ENCODE data around the gene SPATS2L. TPM values are rescaled to one million over a fixed set of nuclear protein-coding genes. Genes with fewer than 3 reads are reported as not detected.

Gene SPATS2L
- total and polyA plus RNA-seq, 8 donors, result 36.8 to 245 (median 80.7) TPM

DNA sequence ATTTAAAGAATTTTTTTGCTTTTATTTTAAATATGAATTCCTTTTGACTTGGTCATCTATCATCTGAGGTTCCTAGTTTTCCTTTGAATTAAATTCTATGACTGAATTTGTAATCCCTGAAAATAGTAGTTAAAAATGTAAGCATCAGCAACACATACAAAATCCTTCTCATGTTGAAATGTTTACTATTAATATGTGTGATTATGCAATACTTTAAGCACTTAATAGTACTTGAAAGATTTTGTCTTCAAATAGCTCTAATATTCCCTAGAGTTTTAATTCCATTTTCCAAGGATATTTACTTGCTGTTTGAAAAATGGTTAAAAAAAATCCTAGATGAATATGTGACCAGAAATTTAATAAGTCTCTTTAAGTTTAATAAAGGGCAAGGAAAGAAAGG is 26.6 kb upstream of the SPATS2L start:
- Histone ChIP-seq H3K4me1 (no peaks in the 10 kb centered on the region), H3K9me3 (no peaks in the 10 kb centered on the region), H3K27ac (no peak overlapping the region), H3K36me3 (no peaks in the 10 kb centered on the region), H3K27me3 (no peaks in the 10 kb centered on the region), H3K4me3 (no peak overlapping the region)
- TF ChIP-seq, protein P1, sequence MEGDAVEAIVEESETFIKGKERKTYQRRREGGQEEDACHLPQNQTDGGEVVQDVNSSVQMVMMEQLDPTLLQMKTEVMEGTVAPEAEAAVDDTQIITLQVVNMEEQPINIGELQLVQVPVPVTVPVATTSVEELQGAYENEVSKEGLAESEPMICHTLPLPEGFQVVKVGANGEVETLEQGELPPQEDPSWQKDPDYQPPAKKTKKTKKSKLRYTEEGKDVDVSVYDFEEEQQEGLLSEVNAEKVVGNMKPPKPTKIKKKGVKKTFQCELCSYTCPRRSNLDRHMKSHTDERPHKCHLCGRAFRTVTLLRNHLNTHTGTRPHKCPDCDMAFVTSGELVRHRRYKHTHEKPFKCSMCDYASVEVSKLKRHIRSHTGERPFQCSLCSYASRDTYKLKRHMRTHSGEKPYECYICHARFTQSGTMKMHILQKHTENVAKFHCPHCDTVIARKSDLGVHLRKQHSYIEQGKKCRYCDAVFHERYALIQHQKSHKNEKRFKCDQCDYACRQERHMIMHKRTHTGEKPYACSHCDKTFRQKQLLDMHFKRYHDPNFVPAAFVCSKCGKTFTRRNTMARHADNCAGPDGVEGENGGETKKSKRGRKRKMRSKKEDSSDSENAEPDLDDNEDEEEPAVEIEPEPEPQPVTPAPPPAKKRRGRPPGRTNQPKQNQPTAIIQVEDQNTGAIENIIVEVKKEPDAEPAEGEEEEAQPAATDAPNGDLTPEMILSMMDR (IDR thresholded peaks at IDR 0.05), result no peak
- TF ChIP-seq POLR2AphosphoS5 (IDR thresholded peaks at IDR 0.05), result no peak
- no peak for TF ChIP-seq EP300 (IDR thresholded peaks at IDR 0.05)
- no peak for TF ChIP-seq POLR2A (IDR thresholded peaks at IDR 0.05)
- intact Hi-C loops (cut with DNase I; ENCODE audit: low total_unique reads), result no loop called here
- no peak for DNase-seq

DNA sequence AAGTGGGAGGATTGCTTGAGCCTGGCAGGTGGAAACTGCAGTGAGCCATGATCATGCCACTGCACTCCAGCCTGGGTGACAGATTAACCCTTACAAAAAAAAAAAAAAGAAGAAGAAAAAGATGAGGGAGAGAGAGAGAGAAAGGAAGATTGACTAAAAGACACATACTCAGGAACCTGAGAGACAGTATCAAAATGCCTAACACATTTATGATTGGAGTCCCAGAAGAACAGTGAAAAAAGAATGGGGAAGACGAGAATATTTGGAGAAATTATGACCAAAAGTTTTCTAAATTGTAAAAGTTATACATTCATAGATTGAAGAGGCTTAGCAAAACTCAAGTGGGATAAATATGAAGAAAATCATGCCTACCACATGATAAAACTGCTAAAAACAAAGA is 19.9 kb upstream of the SPATS2L start:
- intact Hi-C loops (cut with DNase I; ENCODE audit: low total_unique reads), result no loop called here
- no peaks in the 10 kb centered on the region for H3K27me3 ChIP-seq
- DNase-seq, result no peak

DNA sequence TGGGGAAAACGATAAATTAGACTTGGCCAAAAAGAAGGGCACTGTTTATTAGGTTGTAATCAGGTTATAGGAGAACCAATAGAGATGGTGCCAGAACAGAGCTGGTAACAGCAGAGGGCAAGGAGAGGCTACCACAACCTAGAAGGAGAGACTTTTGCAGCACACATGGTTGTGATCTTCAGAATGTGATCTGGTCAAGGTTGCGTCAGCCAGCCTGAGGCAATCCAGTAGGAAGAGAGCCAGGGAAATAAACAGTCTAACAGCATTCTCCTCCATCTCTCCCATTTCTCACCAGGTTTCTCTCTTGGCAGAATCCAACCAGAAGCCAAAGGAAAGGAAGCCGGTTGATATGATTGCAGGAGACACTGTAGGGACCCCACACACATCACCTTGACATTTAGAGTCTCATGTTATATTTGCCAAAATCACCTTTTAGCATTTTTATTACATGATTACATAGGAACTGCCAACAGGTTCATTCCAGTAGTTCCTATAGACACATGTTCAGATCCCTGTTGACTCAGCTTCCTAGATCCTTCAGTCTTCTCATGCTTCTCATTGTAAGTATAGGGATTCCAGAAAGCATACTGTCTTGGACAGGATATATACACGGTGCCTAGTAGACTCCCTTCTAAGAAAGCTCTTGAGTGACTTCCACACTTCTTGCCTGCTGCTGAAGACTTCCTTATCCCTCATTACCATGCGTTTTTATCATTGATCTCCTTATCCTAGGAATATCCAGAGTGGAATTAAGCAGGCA is 17.6 kb upstream of the SPATS2L start:
- 69 to 82% (median 74%) methylated on average over 5 of the region's 5 CpGs for WGBS, 5 donors
- no peak for DNase-seq
- intact Hi-C loops (cut with DNase I; ENCODE audit: low total_unique reads), result no loop called here
- Histone ChIP-seq H3K4me3 (no peak overlapping the region), H3K9me3 (no peaks in the 10 kb centered on the region), H3K4me1 (no peaks in the 10 kb centered on the region), H3K36me3 (no peaks in the 10 kb centered on the region), H3K27me3 (no peaks in the 10 kb centered on the region), H3K27ac (no peak overlapping the region)
- TF ChIP-seq, protein P1 (IDR thresholded peaks at IDR 0.05), result no peak
- TF ChIP-seq POLR2AphosphoS5 (IDR thresholded peaks at IDR 0.05) (no peak), POLR2A (IDR thresholded peaks at IDR 0.05) (no peak), EP300 (IDR thresholded peaks at IDR 0.05) (no peak)

More for the DNA sequence above, 19.9 kb upstream of the SPATS2L start:
- no peak overlapping the region for H3K4me3 ChIP-seq
- no peaks in the 10 kb centered on the region for H3K36me3 ChIP-seq
- 44 to 95% (median 82%) methylated on average over 1 of the region's 1 CpG for WGBS, 5 donors
- H3K9me3 ChIP-seq, result no peaks in the 10 kb centered on the region
- TF ChIP-seq POLR2A (IDR thresholded peaks at IDR 0.05), result no peak
- TF ChIP-seq, protein P1 (IDR thresholded peaks at IDR 0.05), result no peak
- no peak for TF ChIP-seq EP300 (IDR thresholded peaks at IDR 0.05)
- TF ChIP-seq POLR2AphosphoS5 (IDR thresholded peaks at IDR 0.05), result no peak
- H3K4me1 ChIP-seq, result no peaks in the 10 kb centered on the region
- no peak overlapping the region for H3K27ac ChIP-seq

DNA sequence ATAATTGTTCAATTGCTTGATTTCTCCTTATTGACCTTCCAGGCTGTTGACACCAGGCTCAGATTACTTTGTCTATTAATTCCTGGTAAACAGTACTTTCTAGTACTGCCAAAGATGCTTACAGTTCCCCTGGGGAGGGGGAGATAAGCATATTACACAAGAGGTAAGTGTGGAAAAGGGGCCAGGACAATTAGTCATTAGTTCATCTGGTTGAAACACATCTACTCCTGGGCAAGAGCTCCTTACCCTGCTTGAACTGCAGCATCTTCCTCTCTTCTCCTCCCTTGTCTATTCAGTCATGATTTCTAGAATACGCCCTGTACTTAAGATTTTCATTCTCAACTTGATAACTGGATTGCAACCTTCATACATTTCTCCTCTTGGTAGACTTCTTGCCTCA is 10.4 kb upstream of the SPATS2L start:
- H3K27ac ChIP-seq, result no peak overlapping the region
- intact Hi-C loops (cut with DNase I; ENCODE audit: low total_unique reads), result no loop called here
- no peaks in the 10 kb centered on the region for H3K27me3 ChIP-seq
- no peaks in the 10 kb centered on the region for H3K36me3 ChIP-seq
- 88 to 92% (median 91%) methylated on average over 1 of the region's 1 CpG for WGBS, 5 donors
- H3K4me3 ChIP-seq, result no peak overlapping the region
- H3K4me1 ChIP-seq, result no peaks in the 10 kb centered on the region
- H3K9me3 ChIP-seq, result no peaks in the 10 kb centered on the region
- no peak for TF ChIP-seq POLR2AphosphoS5 (IDR thresholded peaks at IDR 0.05)
- DNase-seq, result no peak

DNA sequence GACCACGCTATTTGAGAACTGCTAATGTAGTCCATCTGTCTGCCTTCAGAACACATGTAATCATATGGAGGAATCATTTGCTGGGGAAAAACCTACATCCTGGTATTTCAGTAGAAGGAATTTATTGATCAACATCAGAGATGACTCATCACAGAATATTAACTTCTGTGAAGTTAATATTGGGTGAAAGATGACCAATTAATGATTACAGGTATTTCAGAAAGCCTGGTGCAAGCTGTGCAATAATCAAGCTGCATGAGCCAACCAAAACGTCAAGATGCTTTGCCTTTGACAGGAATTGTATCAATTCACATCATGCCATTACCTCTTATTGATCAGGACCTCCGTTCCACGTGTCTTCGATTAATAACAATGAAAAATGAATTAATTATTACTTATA is 9.4 kb upstream of the SPATS2L start:
- H3K4me3 ChIP-seq, result no peak overlapping the region
- TF ChIP-seq POLR2A (IDR thresholded peaks at IDR 0.05) (no peak), POLR2AphosphoS5 (IDR thresholded peaks at IDR 0.05) (no peak), EP300 (IDR thresholded peaks at IDR 0.05) (no peak)
- TF ChIP-seq, protein P1 (IDR thresholded peaks at IDR 0.05), result no peak
- no peaks in the 10 kb centered on the region for H3K4me1 ChIP-seq
- H3K9me3 ChIP-seq, result no peaks in the 10 kb centered on the region
- H3K27ac ChIP-seq, result no peak overlapping the region
- WGBS, 5 donors, result 82 to 93% (median 90%) methylated on average over 5 of the region's 5 CpGs
- no peak for DNase-seq
- no peaks in the 10 kb centered on the region for H3K27me3 ChIP-seq
- H3K36me3 ChIP-seq, result no peaks in the 10 kb centered on the region
- intact Hi-C loops (cut with DNase I; ENCODE audit: low total_unique reads), result no loop called here
